Measurements from ENCODE around the gene CHRM2. TPM values are rescaled to one million over a fixed set of nuclear protein-coding genes. Genes with fewer than 3 reads are reported as not detected.
"Not testable (repeated sequence)": the region's sequence is repeated elsewhere in the genome, so short reads cannot be mapped to it uniquely, and the experiment has no call there.

CHRM2 gene
- 7.5 TPM for total RNA-seq (ENCODE audit: insufficient read depth, low replicate concordance)

GRCh38 chr7:136868496-136869000 is at the start of gene CHRM2:
CHRM2 (plus strand) TSS chr7:136868652; CDS start chr7:137014866, 146,214 bp downstream.
- peak; percentile 43 for DNase-seq (ENCODE audit: low spot score)

- not testable (repeated sequence) for DNase-seq (ENCODE audit: low spot score)
Observed at GRCh38 chr7:136831398-136831797, 37.1 kb upstream of the CHRM2 start.

GRCh38 chr7:136845899-136846465 is 22.5 kb upstream of the CHRM2 start:
- DNase-seq (ENCODE audit: low spot score) = no peak

GRCh38 chr7:136847858-136848257 is 20.6 kb upstream of the CHRM2 start:
- DNase-seq (ENCODE audit: low spot score) = no peak

- no peak for DNase-seq (ENCODE audit: low spot score)
Observed at GRCh38 chr7:136853654-136854053, 14.8 kb upstream of the CHRM2 start.

- DNase-seq (ENCODE audit: low spot score) = peak; percentile 54
Observed at GRCh38 chr7:136857573-136857972, 10.9 kb upstream of the CHRM2 start.

GRCh38 chr7:136859803-136860202 is 8.6 kb upstream of the CHRM2 start:
- no peak for DNase-seq (ENCODE audit: low spot score)

GRCh38 chr7:136865236-136865635 is 3.2 kb upstream of the CHRM2 start:
- no peak for DNase-seq (ENCODE audit: low spot score)

- DNase-seq (ENCODE audit: low spot score) = no peak
Observed at GRCh38 chr7:136865777-136866176, 2.7 kb upstream of the CHRM2 start.

GRCh38 chr7:136869001-136869961 is 829 bp downstream of the CHRM2 start:
- peak; percentile 27 for DNase-seq (ENCODE audit: low spot score)

- no peak for DNase-seq (ENCODE audit: low spot score)
Observed at GRCh38 chr7:136869991-136870865, 1.8 kb downstream of the CHRM2 start.

GRCh38 chr7:136870866-136871487 is 2.5 kb downstream of the CHRM2 start:
- DNase-seq (ENCODE audit: low spot score) = peak; percentile 10

- DNase-seq (ENCODE audit: low spot score) = no peak
Observed at GRCh38 chr7:136874393-136875032, 6.1 kb downstream of the CHRM2 start.

GRCh38 chr7:136877509-136877908 is 9.1 kb downstream of the CHRM2 start:
- DNase-seq (ENCODE audit: low spot score) = no peak

GRCh38 chr7:136877990-136878389 is 9.5 kb downstream of the CHRM2 start:
- DNase-seq (ENCODE audit: low spot score) = peak; percentile 13

GRCh38 chr7:136878878-136879277 is 10.4 kb downstream of the CHRM2 start:
- peak; percentile 26 for DNase-seq (ENCODE audit: low spot score)

GRCh38 chr7:136883046-136883445 is 14.6 kb downstream of the CHRM2 start:
- no peak for DNase-seq (ENCODE audit: low spot score)

GRCh38 chr7:136884492-136884891 is 16.0 kb downstream of the CHRM2 start:
- no peak for DNase-seq (ENCODE audit: low spot score)

- DNase-seq (ENCODE audit: low spot score) = no peak
Observed at GRCh38 chr7:136887317-136887716, 18.9 kb downstream of the CHRM2 start.

GRCh38 chr7:136890399-136890798 is 21.9 kb downstream of the CHRM2 start:
- peak; percentile 24 for DNase-seq (ENCODE audit: low spot score)

GRCh38 chr7:136891850-136892249 is 23.4 kb downstream of the CHRM2 start:
- DNase-seq (ENCODE audit: low spot score) = no peak

Data from umbilical cord (tissue), 2 donors.